TTC549 (cell line): Measurements from ENCODE around the gene RTN4RL2.

Source experiments
- FAIRE-seq: peaks from 2 replicates; lab custom pipeline; 2012; peaks lifted over from hg19 to GRCh38; lab: Jason Lieb, UNC

RTN4RL2 gene

GRCh38 chr11:57481915-57482781 lies 21.8 kb downstream of the RTN4RL2 start:
- no peak for FAIRE-seq

- no peak for FAIRE-seq
Observed at GRCh38 chr11:57482782-57483561, 22.6 kb downstream of the RTN4RL2 start.

GRCh38 chr11:57483562-57483918 lies 23.2 kb downstream of the RTN4RL2 start:
- no peak for FAIRE-seq

DNA sequence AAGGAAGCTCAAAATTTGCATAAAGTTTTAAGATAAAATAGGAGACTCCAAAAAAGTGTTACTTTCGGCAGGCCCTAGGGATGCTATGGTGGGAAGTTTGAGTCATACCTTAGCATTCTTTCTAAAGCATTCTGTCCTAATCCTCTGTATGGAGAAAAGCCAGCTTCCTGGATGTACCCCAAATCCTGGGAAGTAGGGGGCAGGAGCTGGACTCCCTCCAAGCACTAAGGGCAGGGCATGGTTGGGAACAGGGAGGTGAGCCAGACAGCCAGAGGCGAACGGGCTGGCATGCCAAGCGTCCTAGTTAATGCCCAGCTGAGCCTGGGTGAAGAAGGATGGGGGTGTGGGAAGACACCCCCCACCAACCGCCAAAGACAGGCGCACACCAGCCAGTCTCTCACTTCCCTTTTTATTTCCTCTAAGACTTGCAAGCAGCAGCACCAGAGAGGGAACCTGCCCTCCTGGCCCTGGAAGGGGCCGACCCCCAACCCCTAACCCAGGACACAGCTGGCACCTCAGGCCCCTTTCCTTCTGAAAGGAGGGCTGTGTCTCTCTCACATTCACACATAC lies 23.9 kb downstream of the RTN4RL2 start:
- FAIRE-seq = no peak

DNA sequence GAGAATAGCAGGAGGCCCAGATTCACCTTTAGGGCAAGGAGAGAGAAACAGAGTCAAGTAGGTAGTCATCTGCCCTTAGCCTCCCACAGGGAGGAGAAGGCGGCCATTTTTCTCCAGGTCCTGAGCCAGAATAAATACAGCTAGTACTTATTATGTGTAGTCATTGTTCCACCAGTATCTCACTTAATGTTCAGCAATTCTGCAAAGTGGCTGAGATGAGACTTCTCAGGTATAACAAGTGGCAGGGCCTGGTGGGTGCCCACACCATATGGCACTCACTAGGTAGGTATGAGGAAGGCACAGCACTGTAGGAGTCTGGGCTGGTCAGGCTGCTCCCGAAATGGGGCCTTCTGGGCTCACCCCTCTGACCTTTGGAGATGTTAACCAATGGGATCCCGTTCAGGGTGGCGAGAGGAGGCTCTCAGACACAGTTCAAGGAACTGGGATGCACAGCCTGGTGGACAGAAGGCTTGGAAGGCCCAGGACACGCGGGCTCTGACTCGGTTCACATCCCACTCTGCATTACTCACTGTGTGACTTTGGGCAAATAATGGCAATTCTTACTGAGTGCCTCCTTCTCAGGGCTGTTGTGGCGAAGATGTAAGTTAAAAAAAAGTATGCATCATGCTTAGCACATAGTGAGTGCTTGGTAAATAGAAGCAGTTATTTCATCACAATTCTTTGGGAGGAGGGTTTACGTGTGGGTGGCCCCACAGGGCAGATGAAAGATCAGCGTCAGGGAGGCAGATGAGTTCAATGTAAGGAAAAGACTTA lies 25.1 kb downstream of the RTN4RL2 start:
- FAIRE-seq = no peak

DNA sequence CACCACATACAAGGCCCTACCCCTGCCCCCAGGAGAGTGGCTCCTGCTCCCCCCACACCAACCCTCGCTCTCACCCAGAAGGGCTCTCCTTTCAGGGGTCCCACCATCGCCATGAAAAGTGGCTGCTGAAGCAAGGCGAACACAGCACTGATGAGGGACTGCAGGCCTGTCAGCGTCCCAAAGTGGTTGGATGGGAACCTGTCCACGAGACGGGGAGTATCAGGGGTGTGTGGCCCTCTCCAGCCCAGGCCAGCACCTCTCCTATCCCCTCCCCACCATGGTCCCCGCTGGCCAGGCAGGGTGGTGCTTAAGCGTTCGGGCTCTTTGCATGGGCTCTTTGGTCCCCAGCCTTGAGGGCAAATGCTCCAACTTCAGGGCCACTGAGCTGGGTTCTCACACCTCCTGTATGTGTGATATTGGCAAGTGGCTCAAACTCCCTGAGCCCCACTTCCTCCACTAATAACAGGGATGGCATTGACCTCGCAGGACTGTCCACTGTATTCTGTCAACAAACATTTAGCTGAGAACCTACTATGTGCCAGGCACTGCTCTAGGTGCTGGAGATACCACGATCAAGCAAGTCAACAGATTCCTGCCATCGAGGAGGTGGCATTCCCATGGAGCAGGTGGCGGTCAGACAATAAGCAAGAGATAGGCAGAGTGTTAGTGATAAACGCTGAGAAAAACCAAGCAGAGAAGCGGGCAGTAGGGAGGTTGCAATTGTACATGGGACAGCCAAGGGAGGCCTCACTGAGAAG lies 26.9 kb downstream of the RTN4RL2 start:
- no peak for FAIRE-seq

DNA sequence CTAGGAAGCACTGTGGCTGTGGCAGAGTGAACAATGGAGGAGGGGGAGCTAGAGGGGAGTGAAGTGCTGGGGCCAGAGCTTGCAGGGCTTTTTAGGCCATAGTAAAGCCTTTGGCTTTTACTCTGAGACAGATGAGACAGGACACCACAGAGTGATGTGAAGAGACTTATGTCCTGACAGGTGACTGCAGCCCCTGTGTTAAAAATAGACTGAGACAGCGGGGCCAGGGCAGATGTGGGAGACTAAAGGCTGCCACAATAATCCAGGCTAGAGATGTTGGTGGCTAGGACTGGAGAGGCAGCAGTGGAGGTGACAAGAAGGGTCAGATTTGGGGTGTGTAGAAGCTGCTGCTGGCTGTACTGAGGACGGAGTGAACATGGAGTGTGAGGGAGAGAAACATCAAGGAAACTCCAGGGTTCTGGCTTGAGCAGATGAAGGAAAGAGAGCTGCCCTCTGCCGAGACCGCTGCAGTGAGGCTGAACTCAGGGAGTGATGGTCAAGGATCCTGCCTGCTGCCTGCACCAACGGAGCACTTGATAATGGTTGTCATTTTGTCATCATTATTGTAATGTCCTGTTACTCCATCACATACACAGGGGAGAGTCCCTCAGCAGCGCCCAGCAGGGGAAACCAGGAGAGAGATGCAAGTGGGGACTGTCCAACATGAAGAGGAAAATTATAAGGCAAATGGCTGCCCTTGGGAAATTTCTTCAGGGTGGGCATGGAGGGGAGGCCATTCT lies 27.8 kb downstream of the RTN4RL2 start:
- FAIRE-seq = no peak

DNA sequence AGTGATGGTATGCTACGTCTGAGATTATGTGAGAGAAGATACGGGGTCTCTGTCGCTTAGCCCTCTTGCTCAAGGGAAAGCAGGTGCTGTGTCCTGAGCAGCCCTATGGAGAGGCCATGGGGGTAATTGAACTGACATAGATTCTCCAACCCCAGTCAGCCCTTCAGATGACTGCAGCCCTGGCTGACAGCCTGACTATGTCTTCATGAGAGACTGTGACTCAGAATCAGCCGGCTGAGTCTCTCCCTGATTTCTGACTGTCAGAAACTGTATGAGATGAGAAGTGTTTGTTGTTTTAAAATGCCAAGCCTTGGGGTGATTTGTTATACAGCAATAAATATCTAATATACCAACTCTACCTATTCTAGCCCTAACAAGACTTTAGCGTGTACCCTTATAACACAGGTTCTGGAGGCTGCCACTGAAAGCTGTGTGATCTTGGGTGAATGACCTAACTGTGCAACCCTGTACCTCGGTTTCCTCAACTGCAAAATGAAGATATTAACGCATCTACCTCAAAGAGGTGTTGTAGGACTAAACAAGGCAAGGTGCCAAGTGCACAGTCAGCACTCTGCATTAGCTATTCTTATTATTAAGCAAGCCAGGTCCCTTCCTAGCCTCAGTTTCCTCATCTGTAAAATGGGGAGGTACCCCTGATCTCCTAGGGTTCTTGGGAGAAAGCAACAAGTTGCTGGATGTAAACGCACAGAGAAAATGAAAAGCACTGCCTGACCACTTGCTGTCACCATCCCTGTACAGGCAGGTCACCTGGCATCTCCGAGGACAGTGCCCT lies 30.3 kb downstream of the RTN4RL2 start:
- no peak for FAIRE-seq

- FAIRE-seq = no peak
Observed at GRCh38 chr11:57491371-57492061, 31.2 kb downstream of the RTN4RL2 start.

GRCh38 chr11:57493507-57494503 lies 33.5 kb downstream of the RTN4RL2 start:
- FAIRE-seq = no peak

- no peak for FAIRE-seq
Observed at GRCh38 chr11:57496109-57496820, 35.9 kb downstream of the RTN4RL2 start.

- FAIRE-seq = no peak
Observed at GRCh38 chr11:57497303-57498247, 37.2 kb downstream of the RTN4RL2 start.

DNA sequence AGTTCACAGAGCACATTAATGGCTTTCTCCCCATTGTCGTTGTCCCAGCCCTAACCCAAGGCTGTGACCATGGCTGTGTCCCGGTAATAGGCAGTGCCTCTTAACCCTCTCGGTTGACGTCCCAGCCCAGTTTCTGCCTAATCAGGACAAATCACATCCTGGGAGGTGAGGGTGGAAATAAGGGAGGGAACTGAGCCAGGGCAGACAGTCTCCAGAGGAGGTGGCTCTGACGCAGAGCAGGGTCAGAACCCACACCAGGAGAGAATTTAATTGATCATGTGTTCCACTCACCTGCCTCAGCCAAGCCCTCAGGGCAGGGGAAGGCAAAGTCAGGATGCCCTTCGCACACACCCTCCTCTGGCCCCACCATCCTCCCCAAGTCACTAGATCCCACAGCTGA lies 38.2 kb downstream of the RTN4RL2 start:
- no peak for FAIRE-seq

DNA sequence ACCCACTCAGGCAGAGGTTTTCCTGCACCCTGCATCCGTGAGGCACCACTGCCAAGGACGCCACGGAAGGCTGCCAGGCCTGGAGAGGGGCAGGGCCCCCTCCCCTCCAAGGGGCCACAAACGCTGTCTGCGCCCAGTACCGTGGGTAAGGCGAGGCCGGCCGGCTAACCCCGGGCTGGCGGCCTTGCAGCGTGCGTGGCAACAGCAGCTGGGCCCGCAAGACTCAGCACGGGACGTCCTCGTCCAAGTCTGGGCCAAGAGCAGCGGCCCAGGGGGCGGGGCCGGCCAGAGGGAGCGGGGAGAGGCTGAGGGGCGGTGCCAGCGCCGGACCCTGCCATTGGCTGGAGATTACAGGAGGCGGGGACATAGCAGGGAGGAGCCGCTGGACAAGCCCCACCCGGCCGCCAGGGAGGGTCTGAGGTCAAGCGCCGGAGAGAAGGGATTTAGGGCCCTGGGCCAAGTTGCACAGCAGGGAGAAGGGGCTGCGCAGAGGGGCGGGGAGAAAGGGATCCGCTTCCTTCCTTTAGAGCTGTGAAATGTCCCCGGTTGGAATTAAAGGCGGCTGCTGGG lies 39.2 kb downstream of the RTN4RL2 start:
- FAIRE-seq = no peak

- FAIRE-seq = no peak
Observed at GRCh38 chr11:57499983-57500461, 39.7 kb downstream of the RTN4RL2 start.

GRCh38 chr11:57500515-57500914 lies 40.2 kb downstream of the RTN4RL2 start:
- FAIRE-seq = no peak
